ENCODE data around the gene EFCAB11. TPM values are rescaled to one million over a fixed set of nuclear protein-coding genes. Genes with fewer than 3 reads are reported as not detected.

The EFCAB11 gene
- total and polyA plus RNA-seq, 2 of the 4 experiments (the other 2 are of a cell fraction) = 2.2 to 5.3 TPM

DNA sequence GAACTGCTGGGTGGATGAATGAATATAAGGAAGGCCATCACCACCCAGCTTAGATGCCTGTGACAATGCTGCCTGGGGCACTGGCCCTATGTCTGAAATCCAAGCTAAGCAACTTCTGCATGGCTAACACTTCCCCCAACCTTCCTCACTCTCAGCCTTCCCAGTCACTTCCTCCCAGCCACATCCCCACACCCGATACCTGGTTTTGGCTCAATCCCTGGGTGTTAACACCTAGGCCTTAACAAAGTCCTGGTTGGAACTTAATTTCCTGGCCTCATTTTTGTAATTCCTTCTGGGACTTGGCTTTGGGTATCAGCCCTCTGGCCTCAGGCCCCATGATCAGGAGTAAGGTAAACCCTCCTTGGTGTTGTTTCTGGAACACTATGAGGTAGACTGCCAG, 110.0 kb downstream of the EFCAB11 start:
- BruUV-seq (replicated peaks) = no TSS peak
- peak overlapping the region; percentile 86 for H2AFZ ChIP-seq (replicated peaks; ENCODE audit: low read length, poor library complexity)

More for the DNA sequence above, 110.0 kb downstream of the EFCAB11 start:
- Histone ChIP-seq H3K9me1 (ENCODE audit: insufficient read depth, low read length) (peaks cover 8% of the 10 kb centered on the region), H4K8ac (ENCODE audit: low read depth in 2 of 2, low read length in 2 of 2) (peak overlapping the region; percentile 99), H3K79me1 (ENCODE audit: low read depth in 1 of 2, low read length in 2 of 2) (peaks cover 10 to 25% of the 10 kb centered on the region in 2 experiments; a peak in 3 of 4 replicates), H2BK120ac (ENCODE audit: low read depth, low read length) (peak overlapping the region; percentile 100), H2BK20ac (ENCODE audit: low read depth, low read length) (peak overlapping the region; percentile 100), H3K23ac (ENCODE audit: low read depth, low read length) (peak overlapping the region; percentile 99), H3K36me3 (ENCODE audit: control insufficient read depth, insufficient read depth, low read length) (no peaks in the 10 kb centered on the region), H2BK15ac (ENCODE audit: low read depth, low read length) (peak overlapping the region; percentile 98), H3K56ac (ENCODE audit: extremely low read depth, insufficient read depth, low read length) (peak overlapping the region; percentile 86), H3K4me1 (ENCODE audit: control insufficient read depth, insufficient read depth, low read length) (peaks cover 11% of the 10 kb centered on the region), H2AK5ac (ENCODE audit: low read depth, low read length) (peak overlapping the region; percentile 100), H2AK9ac (replicated peaks; ENCODE audit: low read depth, low read length, poor library complexity) (peak overlapping the region; percentile 80), H3K4me2 (ENCODE audit: low read depth, low read length) (peak overlapping the region; percentile 0; the same call in 1 of the 2 replicates), H3K9ac (ENCODE audit: low read depth, low read length) (peak overlapping the region; percentile 86), H4K91ac (ENCODE audit: insufficient read depth, low read depth, low read length) (peak overlapping the region; percentile 100), H3K14ac (replicated peaks; ENCODE audit: low read depth, low read length) (peak overlapping the region; percentile 99), H3K27ac (ENCODE audit: insufficient read depth, low read length) (peak overlapping the region; percentile 100), H3K27me3 (ENCODE audit: control insufficient read depth, insufficient read depth, low read length) (no peaks in the 10 kb centered on the region), H3K4ac (ENCODE audit: low read depth, low read length) (peak overlapping the region; percentile 99), H2BK5ac (ENCODE audit: low read depth, low read length, poor library complexity, severe bottlenecking) (peak overlapping the region; percentile 97), H4K5ac (ENCODE audit: low read depth, low read length) (peak overlapping the region; percentile 100), H3K18ac (ENCODE audit: low read depth, low read length) (peak overlapping the region; percentile 100), H3K4me3 (ENCODE audit: insufficient read depth, low read depth, low read length) (no peak overlapping the region), H3K9me3 (ENCODE audit: control insufficient read depth, insufficient read depth, low read length) (no peaks in the 10 kb centered on the region), H4K20me1 (ENCODE audit: insufficient read depth, low read length) (no peaks in the 10 kb centered on the region)
- in situ Hi-C loops (cut with MboI; ENCODE audit: low sequenced_read_pairs) (no loop called here), dilution Hi-C loops (cut with HindIII; ENCODE audit: low sequenced_read_pairs, unreplicated experiment) (no loop called here), intact Hi-C loops (cut with micrococcal nuclease) (loop anchor here (2.0 kb wide), 2 partner anchors 30 to 56 kb away; no protein-coding TSS in a partner anchor)
- WGBS, 2 experiments (ENCODE audit: extremely low coverage in 2 of 2, insufficient read length in 1 of 2) = 100% methylated on average over 1 of the region's 1 CpG; no CpG with 5 or more reads in 1 of the 2 experiments
- TF ChIP-seq CEBPB (IDR thresholded peaks at IDR 0.05; ENCODE audit: low read depth, low read length) = no peak
- TF ChIP-seq, protein P1, sequence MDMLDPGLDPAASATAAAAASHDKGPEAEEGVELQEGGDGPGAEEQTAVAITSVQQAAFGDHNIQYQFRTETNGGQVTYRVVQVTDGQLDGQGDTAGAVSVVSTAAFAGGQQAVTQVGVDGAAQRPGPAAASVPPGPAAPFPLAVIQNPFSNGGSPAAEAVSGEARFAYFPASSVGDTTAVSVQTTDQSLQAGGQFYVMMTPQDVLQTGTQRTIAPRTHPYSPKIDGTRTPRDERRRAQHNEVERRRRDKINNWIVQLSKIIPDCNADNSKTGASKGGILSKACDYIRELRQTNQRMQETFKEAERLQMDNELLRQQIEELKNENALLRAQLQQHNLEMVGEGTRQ (IDR thresholded peaks at IDR 0.05; ENCODE audit: low read depth, low read length) = no peak
- ATAC-seq (ENCODE audit: low read depth) (peak; percentile 7; the same call in 1 of the 2 replicates), DNase-seq (peak; percentile 22)
- CTCF ChIA-PET = interaction anchor here (0.5 kb wide), 1 partner anchor 76 kb away, joined by 6 read pairs; no protein-coding TSS in a partner anchor
- POLR2A ChIA-PET (ENCODE audit: unreplicated experiment) = interaction anchor here (0.6 to 1.1 kb wide), 2 partner anchors 31 to 72 kb away, joined by 4 to 5 read pairs; no protein-coding TSS in a partner anchor
